SK-MEL-5 (cell line): ENCODE measurements around the gene FBXO34. TPM values are rescaled to one million over a fixed set of nuclear protein-coding genes. Genes with fewer than 3 reads are reported as not detected.

Experiments
- DNase-seq: peaks from one replicate; pipeline ENCODE4 v3.0.0-alpha.2; 2016; ENCODE audit warnings: low read depth, low spot score
- in situ Hi-C: cut with HindIII; loops from 2 replicates; pipeline ENCODE4 v1.10.0; 2016; ENCODE audit warnings: low sequenced_read_pairs, high pct_unique_total_duplicates, low pct_unique_long_range_greater_than_20kb
- small RNA-seq, 2 experiments: library from RNA; depleted of rRNA; stranded (forward); fragments of <200 nt; gene quantifications; one replicate each; pipeline ENCODE3, GENCODE V24; 2014
- total RNA-seq: library from RNA; depleted of rRNA; stranded (reverse); fragments of >200 nt; shearing (Covaris generic); gene quantifications from 2 replicates; pipeline ENCODE4 v1.2.3, GENCODE V29; 2014; rRNA removed

The FBXO34 gene
- total RNA-seq, 1 experiment from 2014 or later, result 15.6 TPM

GRCh38 chr14:55384536-55384935, 113.3 kb downstream of the FBXO34 start:
- in situ Hi-C loops, result no loop called here

DNA sequence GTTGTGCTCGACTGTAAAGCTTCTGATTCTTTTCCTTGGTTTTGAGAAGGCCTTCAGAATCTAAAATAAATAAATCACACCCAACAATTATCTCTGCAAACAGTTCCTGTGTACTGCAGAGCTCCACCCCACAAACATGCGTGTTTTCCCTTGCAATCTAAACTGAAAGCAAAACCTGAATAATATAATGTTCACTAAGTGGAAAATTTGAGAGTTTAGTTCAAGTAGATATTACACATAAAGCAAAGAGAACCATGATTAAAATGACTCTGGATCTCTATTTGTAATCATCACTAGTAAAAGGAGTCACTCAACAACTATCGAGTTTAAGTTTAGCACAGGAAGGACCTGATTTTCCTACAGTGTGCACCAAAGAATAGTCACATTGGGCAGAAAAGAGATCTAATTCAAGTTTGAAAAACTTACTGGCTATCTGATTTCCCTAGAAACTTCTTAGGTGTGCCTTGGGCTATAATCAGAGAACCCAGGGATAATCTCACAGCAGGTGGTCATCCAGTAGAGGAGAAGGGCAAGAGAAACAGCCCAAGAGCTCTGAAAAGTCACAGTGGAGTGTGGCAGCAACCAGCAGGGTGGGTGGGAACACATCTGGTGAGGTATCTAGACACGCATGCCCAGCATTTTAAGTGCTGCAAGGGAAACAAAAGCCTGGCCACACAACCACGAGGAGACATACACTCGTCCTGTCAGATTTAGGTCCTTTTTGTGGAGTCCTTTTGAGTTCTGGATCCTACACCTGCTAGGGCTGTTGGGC, 115.0 kb downstream of the FBXO34 start:
- no peak for DNase-seq
- in situ Hi-C loops, result no loop called here

More at GRCh38 chr14:55384536-55384935, 113.3 kb downstream of the FBXO34 start:
- no peak for DNase-seq

DNA sequence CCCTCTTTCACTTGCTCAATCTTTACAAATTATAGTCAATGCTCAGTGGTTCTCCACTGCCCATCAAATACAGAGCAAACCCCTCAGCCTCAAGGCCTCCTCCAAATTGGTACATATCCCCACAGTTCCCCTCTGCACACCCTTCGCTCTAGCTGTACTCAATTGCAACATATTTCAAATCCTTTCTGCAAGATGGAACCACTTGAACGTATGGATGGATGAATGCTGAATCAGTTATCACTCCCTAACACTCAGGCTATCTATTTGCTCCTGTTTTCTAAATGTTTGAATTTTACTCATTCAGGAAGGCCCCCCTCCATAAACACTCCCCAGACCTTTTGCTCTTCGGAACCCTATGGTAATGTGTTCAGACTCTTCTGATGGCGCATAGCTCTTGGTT, 115.9 kb downstream of the FBXO34 start:
- DNase-seq, result no peak
- in situ Hi-C loops, result no loop called here

GRCh38 chr14:55388160-55388559, 116.9 kb downstream of the FBXO34 start:
- in situ Hi-C loops, result no loop called here

GRCh38 chr14:55389330-55389729, 118.1 kb downstream of the FBXO34 start:
- in situ Hi-C loops, result no loop called here
- peak; percentile 96 for DNase-seq

More at GRCh38 chr14:55388160-55388559, 116.9 kb downstream of the FBXO34 start:
- DNase-seq, result no peak

DNA sequence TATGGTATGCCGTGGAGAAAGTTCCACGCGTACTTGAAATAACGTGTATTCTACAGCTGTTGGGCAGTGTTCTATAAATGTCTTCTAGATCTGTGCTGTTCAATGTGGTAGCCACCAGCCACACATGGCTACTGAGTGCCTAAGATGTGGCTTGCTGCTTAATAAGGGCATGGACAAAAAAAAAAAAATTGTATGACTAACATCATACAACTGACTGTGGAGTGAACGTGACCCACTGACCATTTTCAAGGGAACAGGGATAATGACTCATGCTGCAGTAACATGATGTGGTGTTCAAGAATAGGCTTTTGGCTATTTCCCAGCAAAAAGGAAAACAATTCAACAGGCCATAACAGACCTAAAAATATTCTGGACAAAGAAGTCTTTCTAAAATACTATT, 127.5 kb downstream of the FBXO34 start:
- in situ Hi-C loops, result no loop called here
- peak; percentile 62 for DNase-seq

DNA sequence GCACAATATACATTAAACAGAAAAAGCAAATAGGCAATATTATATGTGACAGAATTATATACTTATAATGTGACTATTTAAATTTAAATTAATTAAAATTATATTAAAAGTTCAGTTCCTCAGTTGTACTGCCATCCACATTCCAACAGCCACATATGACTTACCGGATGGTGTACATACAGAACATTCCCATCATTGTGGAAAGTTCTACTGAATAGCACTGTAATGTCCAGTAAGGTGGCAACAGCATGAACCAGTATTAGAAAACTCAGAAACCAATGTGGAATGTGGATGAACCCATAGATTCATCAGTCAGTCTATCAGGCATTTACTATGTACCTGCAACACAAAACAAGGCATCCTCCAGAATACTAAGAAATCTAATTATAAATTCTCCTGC, 128.0 kb downstream of the FBXO34 start:
- no peak for DNase-seq
- in situ Hi-C loops, result no loop called here

DNA sequence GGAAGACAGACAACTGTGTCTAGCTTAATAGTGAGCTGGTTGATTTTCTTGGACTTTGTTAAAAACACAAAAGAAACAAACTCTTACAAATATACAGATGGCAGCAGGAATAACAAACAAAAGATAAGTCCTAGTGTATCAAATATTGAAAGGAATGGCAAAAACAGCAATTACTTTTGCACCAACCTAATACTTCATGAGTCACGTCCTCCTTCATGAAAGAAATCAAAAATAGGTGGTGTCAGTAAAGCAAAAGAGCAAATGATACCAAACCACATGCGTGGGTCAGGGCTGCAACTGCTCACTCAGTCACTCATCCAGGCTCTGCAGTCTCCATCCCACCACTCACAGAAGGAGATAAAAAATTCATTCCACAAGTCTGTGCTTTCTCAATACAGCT, 128.6 kb downstream of the FBXO34 start:
- in situ Hi-C loops, result no loop called here
- no peak for DNase-seq

- no peak for DNase-seq
- in situ Hi-C loops, result no loop called here
Observed at GRCh38 chr14:55401751-55402150, 130.5 kb downstream of the FBXO34 start.

Small RNA genes lying within 50 kb of the gene (small RNA-seq; reads per million reads assigned to genes)
- gene AL356801.1, result 0 reads per million in 2 experiments

Other genes with a start within 250 kb of the FBXO34 start
- gene WDHD1, start 244.3 kb upstream of the FBXO34 start, total RNA-seq, result 13.6 and 16.7 TPM in 2 replicates
- 15.7 and 16.4 TPM in 2 replicates for gene SOCS4, start 244.2 kb upstream of the FBXO34 start, total RNA-seq
- gene MAPK1IP1L, start 219.8 kb upstream of the FBXO34 start, total RNA-seq, result 55.1 and 56.4 TPM in 2 replicates
- 2,048 and 2,147 TPM in 2 replicates for gene LGALS3, start 142.2 kb upstream of the FBXO34 start, total RNA-seq
- 29.2 and 31.1 TPM in 2 replicates for gene DLGAP5, start 79.8 kb upstream of the FBXO34 start, total RNA-seq
- gene ATG14, start 140.4 kb downstream of the FBXO34 start, total RNA-seq, result 22.2 and 23.0 TPM in 2 replicates
- gene TBPL2, start 169.2 kb downstream of the FBXO34 start, total RNA-seq, result not detected in 2 replicates